GM21786 (cell line): ENCODE data around the gene ZMYM4.

Experiments
- ATAC-seq: cut with Tn5 transposase; IDR thresholded peaks from one replicate; pipeline ENCODE4 v1.9.1; 2021; ENCODE audit not compliant: unreplicated experiment

The ZMYM4 gene

GRCh38 chr1:35398739-35399138, 130.2 kb downstream of the ZMYM4 start:
- ATAC-seq = no peak

GRCh38 chr1:35401049-35401448, 132.5 kb downstream of the ZMYM4 start:
- ATAC-seq = no peak

DNA sequence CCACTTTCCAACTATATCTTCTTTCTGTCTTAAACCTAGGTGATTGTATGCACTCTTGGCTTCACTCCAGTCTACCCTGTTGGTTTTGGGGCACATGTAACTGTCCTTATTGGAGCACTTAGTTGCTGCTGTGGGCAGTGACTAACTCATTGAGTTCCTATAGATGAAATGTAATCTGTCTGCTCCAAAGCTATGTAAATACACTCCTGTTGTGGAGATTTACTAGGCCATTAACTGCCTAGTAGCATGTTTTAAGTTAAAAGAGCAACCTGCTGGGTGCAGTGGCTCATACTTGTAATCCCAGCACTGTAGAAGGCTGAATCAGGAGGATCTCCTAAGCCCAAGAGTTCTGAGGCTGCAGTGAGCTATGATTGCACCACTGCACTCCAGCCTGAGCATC, 137.6 kb downstream of the ZMYM4 start:
- no peak for ATAC-seq

GRCh38 chr1:35407743-35408142, 139.2 kb downstream of the ZMYM4 start:
- no peak for ATAC-seq

DNA sequence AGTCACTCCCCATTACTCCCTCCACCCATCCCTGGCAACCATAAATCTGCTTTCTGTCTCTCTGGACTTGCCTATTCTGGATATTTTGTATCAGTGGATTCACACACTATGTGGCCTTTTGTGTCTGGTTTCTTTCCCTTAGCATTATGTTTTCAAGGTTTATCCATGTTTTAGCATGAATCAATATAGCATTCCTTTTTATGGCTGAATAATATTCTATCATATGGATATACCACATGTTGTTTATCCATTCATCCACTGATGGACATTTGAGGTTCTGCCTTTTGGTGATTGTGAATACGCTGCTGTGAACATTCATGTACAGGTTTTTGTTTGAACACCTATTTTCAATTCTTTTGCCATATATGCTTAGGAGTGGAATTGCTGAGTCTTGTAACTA, 140.4 kb downstream of the ZMYM4 start:
- no peak for ATAC-seq

DNA sequence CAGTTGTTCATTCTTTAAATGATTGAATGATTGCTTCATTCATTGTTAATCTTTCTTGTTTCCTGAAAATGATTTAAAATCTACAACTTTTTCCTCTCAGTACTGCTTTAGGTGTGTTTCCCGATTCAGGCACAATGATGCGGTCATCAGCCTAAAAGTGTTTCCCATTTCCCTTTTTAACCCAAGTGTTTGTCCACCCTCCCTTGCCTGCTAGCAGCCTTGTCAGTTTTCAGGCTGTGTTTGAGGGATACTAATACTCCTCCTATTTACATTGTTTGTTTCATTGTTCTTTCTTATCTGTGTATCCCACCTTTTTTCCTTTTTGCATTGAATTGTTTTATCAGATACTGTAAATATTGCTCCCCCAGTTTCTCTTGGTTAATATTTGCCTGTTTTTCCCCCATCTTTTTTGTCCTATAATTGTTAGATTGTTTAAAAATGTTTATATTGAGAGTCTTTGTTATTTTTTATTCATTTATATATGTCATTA, 157.6 kb downstream of the ZMYM4 start:
- ATAC-seq = no peak

DNA sequence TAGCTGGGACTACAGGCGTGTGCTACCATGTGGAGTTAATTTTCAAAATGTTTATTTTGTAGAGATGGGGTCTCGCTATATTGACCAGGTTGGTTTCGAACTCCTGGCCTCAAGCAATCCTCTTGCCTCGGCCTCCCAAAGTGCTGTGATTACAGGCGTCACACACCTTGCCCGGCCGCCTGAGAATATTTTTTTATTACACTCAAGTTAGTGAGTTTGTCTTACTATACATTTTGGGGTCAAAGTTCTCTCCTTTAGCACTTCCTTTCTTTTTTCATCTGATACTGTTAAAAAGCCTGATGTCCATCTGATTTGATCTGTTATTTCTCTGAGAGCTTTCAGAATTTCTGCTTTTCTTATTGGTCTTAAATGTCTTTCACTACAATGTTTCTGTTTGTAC, 159.9 kb downstream of the ZMYM4 start:
- no peak for ATAC-seq

GRCh38 chr1:35430762-35431161, 162.3 kb downstream of the ZMYM4 start:
- ATAC-seq = no peak

- ATAC-seq = no peak
Observed at GRCh38 chr1:35431173-35431599, 162.7 kb downstream of the ZMYM4 start.

DNA sequence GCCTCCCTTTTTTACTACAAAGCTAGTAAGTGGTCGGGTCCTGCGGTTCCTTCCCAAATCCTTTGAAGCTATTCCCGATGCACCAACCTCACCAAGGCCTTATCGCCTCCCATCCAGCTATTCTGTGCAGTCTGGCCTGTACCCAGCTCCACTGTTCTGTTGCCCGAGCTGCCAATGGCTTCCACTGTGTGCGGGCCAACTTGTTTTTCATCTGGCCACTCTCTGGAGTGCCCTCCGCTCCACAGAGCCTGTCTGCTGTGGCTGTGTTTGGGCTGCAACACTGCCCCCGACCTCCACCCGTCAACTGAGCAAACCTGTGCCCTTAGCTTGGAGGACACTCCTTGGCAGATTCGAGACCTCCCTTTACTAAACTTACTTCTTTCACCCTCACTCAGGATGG, 163.7 kb downstream of the ZMYM4 start:
- no peak for ATAC-seq

GRCh38 chr1:35433714-35434113, 165.2 kb downstream of the ZMYM4 start:
- no peak for ATAC-seq

DNA sequence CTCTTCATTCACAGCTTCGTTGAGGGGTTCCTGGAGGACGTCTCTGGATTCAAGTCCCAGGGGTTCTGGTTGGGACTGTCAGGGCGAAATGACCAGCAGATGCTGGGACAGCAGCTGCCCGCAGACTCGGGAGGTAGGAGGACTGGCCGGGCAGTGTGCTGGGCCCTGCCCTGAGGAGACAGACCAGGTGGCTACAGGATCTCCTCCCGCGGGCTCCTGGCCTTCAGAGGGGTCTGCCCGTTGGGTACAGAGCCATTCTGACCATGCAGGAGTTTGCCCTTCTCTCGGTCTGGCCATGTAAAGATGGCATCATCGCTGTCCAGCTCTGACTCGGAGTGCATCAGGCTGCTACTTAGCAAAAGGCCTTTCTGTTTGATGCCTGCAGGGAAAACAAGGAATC, 166.2 kb downstream of the ZMYM4 start:
- ATAC-seq = no peak

DNA sequence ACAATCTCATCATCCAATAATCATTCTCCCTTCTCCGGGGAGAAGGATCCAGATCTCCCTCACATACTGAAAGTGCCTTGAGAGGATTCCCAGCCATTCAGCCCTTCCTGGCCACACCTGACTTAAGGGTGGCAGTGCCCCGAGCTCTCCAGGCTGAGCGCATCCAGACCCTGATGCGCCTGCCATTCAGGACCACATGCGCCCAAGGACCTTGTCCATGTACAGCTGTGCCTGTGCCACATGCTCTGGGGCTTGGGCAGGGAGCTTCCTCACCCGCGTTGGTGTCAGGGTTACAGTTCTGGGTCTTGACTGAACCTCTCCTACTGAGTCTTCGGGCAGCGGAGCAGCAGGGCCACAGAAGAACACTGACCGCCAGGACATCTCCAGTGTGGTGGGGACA, 167.6 kb downstream of the ZMYM4 start:
- no peak for ATAC-seq

- no peak for ATAC-seq
Observed at GRCh38 chr1:35437200-35437599, 168.7 kb downstream of the ZMYM4 start.

GRCh38 chr1:35439626-35440025, 171.1 kb downstream of the ZMYM4 start:
- ATAC-seq = no peak

- no peak for ATAC-seq
Observed at GRCh38 chr1:35441926-35442579, 173.5 kb downstream of the ZMYM4 start.

GRCh38 chr1:35442734-35443133, 174.2 kb downstream of the ZMYM4 start:
- ATAC-seq = no peak

DNA sequence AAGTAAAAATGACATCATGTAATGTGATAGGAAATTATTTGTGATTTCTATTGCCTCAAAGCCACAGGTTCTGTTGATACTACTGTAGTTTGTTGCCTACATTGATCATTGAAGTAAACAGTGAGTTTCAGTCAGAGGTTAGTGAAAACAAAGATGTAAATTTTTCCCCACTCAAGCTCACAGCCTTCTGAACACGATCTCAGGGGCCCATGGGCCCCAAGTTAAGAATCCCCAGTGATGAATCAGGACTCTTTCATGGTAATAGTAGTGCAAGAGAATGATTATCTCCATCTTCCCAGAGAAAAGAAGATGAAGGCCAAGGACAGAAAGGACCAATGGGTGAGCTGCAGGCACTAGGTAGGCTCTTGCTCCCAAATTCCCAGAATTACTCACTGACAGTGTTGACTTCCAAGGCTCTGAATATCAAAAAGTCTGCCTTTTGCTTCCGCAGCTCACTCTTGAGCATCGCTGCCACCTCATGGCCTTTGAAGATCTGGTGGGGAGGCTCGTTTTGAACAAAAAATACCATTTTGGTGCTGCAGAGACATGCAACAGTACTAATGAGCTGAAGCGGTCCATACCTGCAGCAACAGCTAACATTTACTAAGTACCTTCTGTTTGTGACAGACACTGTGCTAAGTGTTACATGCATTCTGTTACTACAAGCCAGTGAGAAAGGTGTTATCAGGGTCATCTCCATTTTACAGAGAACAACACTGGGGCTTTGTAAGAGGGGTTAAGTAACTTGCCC, 175.4 kb downstream of the ZMYM4 start:
- ATAC-seq = no peak

DNA sequence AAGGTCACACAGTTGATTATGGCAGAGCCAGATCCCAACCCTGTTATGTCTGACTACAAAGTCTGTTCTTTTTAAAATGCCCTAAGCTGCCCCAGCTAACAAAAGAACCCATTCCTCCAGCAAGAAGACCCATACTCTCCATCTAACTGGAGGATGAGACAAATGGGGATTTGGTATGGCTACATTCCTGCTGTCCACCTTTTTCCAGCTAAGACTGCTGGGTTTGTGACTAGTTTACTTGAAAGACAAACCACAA, 175.9 kb downstream of the ZMYM4 start:
- ATAC-seq = no peak

DNA sequence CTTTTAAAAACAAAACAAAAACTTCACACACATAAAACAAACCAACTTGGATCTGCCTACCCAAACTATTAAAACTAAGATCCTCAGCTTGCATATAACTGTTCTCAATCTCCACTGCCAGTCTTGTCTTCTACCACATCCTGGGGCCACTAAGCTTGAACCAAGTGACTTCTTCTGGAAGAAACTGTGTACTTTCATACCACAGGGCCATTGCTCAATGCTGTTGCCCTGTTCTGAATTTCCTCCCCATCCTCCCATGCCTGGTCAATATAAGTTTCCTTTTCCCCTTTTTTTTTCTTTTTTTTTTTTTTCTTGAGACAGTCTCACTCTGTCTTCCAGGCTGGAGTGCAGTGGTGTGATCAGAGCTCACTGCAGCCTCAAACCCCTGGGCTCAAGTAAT, 178.8 kb downstream of the ZMYM4 start:
- ATAC-seq = no peak

DNA sequence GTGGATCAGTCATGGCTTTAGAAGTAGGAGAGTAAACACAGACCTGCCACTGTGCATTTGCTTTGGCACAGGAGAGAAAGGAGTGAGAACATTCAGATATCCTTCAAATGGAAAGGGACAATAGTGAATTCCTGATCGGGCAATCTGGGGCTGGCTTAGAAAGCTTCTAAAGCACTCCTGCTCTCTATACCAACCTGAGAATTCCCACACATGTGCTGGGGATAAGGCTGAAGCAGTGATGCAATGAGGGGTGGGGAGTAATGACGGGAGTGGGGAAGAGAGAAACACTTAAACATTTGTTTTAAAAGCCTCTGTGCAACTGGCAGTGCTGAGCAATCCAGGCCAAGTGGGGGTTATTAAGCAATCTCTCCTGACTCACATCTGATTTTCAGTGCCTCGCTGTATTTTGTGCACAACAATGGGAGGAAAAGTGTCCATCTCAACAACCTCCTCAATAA, 179.9 kb downstream of the ZMYM4 start:
- no peak for ATAC-seq

GRCh38 chr1:35449334-35450008, 181.0 kb downstream of the ZMYM4 start:
- no peak for ATAC-seq
